Prostate gland (tissue), 2 donors: Measurements from ENCODE around the gene PPL.

ENCODE experiments used
- POLR2A ChIP-seq: fragments of 450-650 bp; IDR thresholded peaks from one replicate; pipeline ENCODE4 v1.6.1; 2016; ENCODE audit warnings: antibody characterized with exemption, mild to moderate bottlenecking
- POLR2AphosphoS5 ChIP-seq: sonication (generic); formaldehyde crosslinking; IDR thresholded peaks from one replicate; pipeline ENCODE4 v1.6.1; 2017; ENCODE audit warnings: antibody characterized with exemption
- TF ChIP-seq, protein P1 (sequence below), 4 experiments: fragments of 200-600 bp in 2 of 4; fragments of 450-650 bp in 2 of 4; sonication (generic) in 2 of 4; IDR thresholded peaks; 1 replicate in 3 of 4; 2 replicates in 1 of 4; pipeline ENCODE4 v1.5.1; 2016 to 2019; ENCODE audit warnings: antibody characterized with exemption in 4 of 4, mild to moderate bottlenecking in 2 of 4, moderate library complexity in 2 of 4

DNA sequence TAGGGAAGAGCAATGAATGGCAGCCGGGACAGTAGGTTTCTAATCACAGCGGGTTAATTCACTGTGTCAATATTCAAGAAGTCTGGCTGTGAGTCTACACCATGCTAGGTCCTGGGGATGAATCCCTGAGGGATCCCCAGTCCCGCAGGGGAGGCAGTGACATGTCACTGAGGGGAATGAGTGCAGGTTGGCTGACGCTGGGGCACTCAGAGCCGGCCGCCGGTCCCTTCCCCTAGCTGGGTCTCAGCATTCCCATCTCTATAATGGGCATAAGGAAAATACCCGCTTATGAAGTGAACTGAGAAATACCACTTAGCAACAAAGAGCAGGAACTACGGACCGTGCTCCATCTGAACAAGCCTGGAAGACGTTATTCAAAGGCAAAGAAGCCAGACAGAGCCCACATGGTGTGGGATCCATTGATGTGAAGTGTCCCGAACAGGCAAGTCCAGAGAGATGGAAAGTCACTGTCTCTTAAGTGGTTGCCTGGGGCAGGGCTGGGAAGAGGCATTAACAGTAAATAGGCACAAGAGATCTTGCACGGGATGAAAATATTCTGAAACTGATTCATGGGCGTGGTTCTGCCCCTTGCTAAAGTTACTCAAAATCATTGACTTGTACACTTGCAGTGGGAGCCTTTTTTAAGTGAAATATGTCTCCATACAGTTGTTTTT lies 31.9 kb downstream of the PPL start:
- TF ChIP-seq POLR2A = no peak
- TF ChIP-seq, protein P1, sequence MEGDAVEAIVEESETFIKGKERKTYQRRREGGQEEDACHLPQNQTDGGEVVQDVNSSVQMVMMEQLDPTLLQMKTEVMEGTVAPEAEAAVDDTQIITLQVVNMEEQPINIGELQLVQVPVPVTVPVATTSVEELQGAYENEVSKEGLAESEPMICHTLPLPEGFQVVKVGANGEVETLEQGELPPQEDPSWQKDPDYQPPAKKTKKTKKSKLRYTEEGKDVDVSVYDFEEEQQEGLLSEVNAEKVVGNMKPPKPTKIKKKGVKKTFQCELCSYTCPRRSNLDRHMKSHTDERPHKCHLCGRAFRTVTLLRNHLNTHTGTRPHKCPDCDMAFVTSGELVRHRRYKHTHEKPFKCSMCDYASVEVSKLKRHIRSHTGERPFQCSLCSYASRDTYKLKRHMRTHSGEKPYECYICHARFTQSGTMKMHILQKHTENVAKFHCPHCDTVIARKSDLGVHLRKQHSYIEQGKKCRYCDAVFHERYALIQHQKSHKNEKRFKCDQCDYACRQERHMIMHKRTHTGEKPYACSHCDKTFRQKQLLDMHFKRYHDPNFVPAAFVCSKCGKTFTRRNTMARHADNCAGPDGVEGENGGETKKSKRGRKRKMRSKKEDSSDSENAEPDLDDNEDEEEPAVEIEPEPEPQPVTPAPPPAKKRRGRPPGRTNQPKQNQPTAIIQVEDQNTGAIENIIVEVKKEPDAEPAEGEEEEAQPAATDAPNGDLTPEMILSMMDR (IDR thresholded peaks at IDR 0.05) = no peak
- TF ChIP-seq POLR2AphosphoS5 = no peak
